Endothelial cell of umbilical vein (primary cell): ENCODE results near the gene EPB41L1. TPM values are rescaled to one million over a fixed set of nuclear protein-coding genes. Genes with fewer than 3 reads are reported as not detected.

ENCODE experiments used
- BruUV-seq: library from RNA; stranded (reverse); fragments of 400-500 nt; replicated peaks from 2 replicates; lab custom pipeline; 2021; lab: Mats Ljungman, UMichigan
- CTCF ChIA-PET: fragments of 300-600, 350-600 bp; sonication (Branson Sonifier 250); formaldehyde crosslinking; loops from one replicate; lab custom pipeline; 2021; ENCODE audit warnings: antibody characterized with exemption, inconsistent platforms; lab: Charles Lee
- POLR2A ChIA-PET: fragments of 300-600, 350-600 bp; sonication (Branson Sonifier 250); formaldehyde crosslinking; loops from one replicate; lab custom pipeline; 2021; ENCODE audit warnings: antibody characterized with exemption, inconsistent platforms; lab: Charles Lee
- DNase-seq: peaks from one replicate; pipeline ENCODE4 v3.0.0-alpha.2; 2011; ENCODE audit warnings: low read depth, low spot score
- FAIRE-seq: peaks from 2 replicates; lab custom pipeline; 2011; peaks lifted over from hg19 to GRCh38; lab: Jason Lieb, UNC
- H2AFZ ChIP-seq: 2 replicates; pipeline ENCODE4 v1.6.0; 2012; ENCODE audit warnings: low read depth, low read length, control low read depth, inconsistent platforms
- H3K27ac ChIP-seq: 2 replicates; pipeline ENCODE4 v1.5.1; 2011; ENCODE audit warnings: low read depth, mild to moderate bottlenecking, control low read depth, low read length, moderate library complexity; ENCODE audit not compliant: insufficient read depth
- H3K27me3 ChIP-seq, 2 experiments: 2 replicates each; pipeline versions ENCODE4 v1.6.0 to v1.6.1; 2011; ENCODE audit warnings: low read length in 2 of 2, mixed read lengths in 1 of 2; ENCODE audit not compliant: control insufficient read depth in 2 of 2, insufficient read depth in 2 of 2
- H3K36me3 ChIP-seq, 2 experiments: 2 replicates in 1 of 2; 3 replicates in 1 of 2; pipeline ENCODE4 v1.5.1; 2011; ENCODE audit warnings: low read length in 2 of 2, mild to moderate bottlenecking in 1 of 2, moderate library complexity in 1 of 2; ENCODE audit not compliant: control insufficient read depth in 2 of 2, insufficient read depth in 2 of 2; ENCODE audit errors: extremely low read depth in 1 of 2
- H3K4me1 ChIP-seq: 3 replicates; pipeline ENCODE4 v1.5.1; 2011; ENCODE audit warnings: mild to moderate bottlenecking, low read length; ENCODE audit not compliant: control insufficient read depth, insufficient read depth; ENCODE audit errors: extremely low read depth
- H3K4me2 ChIP-seq: 2 replicates; pipeline ENCODE4 v1.6.1; 2011; ENCODE audit warnings: low read length, control low read depth, mixed read lengths; ENCODE audit not compliant: insufficient read depth
- H3K4me3 ChIP-seq, 3 experiments: fragments of 200-600 bp in 1 of 3; sonication (generic), shearing (Covaris generic) in 1 of 3; replicated peaks in 1 of 3; 2 replicates each; pipeline ENCODE4 v1.5.1; 2011 to 2016; ENCODE audit warnings: control low read depth in 3 of 3, low read length in 3 of 3, mild to moderate bottlenecking in 2 of 3, inconsistent platforms in 1 of 3, low read depth in 1 of 3, moderate library complexity in 1 of 3; ENCODE audit not compliant: insufficient read depth in 1 of 3
- H3K79me2 ChIP-seq: 2 replicates; pipeline ENCODE4 v1.6.0; 2012; ENCODE audit warnings: low read length, inconsistent platforms; ENCODE audit not compliant: control insufficient read depth, insufficient read depth
- H3K9ac ChIP-seq: replicated peaks from 2 replicates; pipeline ENCODE3; 2011; ENCODE audit warnings: low read length, control low read depth; ENCODE audit not compliant: insufficient read depth; ENCODE audit errors: extremely low read depth
- H3K9me1 ChIP-seq: replicated peaks from 3 replicates; pipeline ENCODE4 v1.6.0; 2011; ENCODE audit warnings: mild to moderate bottlenecking, low read length; ENCODE audit not compliant: control insufficient read depth, insufficient read depth; ENCODE audit errors: extremely low read depth
- H3K9me3 ChIP-seq: replicated peaks from 2 replicates; pipeline ENCODE4 v1.5.1; 2012; ENCODE audit warnings: low read length, inconsistent platforms; ENCODE audit not compliant: control insufficient read depth, insufficient read depth
- H4K20me1 ChIP-seq: replicated peaks from 2 replicates; pipeline ENCODE3; 2011; ENCODE audit warnings: mild to moderate bottlenecking, low read length; ENCODE audit not compliant: control insufficient read depth, insufficient read depth; ENCODE audit errors: extremely low read depth
- EZH2 ChIP-seq: IDR thresholded peaks from 2 replicates; pipeline ENCODE4 v1.6.1; 2012; ENCODE audit warnings: borderline replicate concordance, low read depth, mild to moderate bottlenecking, moderate library complexity, low read length, inconsistent platforms; ENCODE audit not compliant: severe bottlenecking
- FOS ChIP-seq: IDR thresholded peaks from 2 replicates; pipeline ENCODE4 v1.6.1; 2011; ENCODE audit warnings: mild to moderate bottlenecking, low read length, moderate library complexity, borderline replicate concordance; ENCODE audit not compliant: insufficient read depth
- GATA2 ChIP-seq: IDR thresholded peaks from 2 replicates; pipeline ENCODE4 v1.7.0; 2011; ENCODE audit warnings: low read depth, mild to moderate bottlenecking, moderate library complexity, mixed read lengths, low read length; ENCODE audit not compliant: insufficient read length, insufficient read depth
- JUN ChIP-seq: IDR thresholded peaks from 2 replicates; pipeline ENCODE4 v1.6.1; 2011; ENCODE audit warnings: borderline replicate concordance, low read depth; ENCODE audit not compliant: insufficient read length, insufficient read depth
- MYC ChIP-seq: IDR thresholded peaks from one replicate; pipeline ENCODE4 v1.6.1; 2011; ENCODE audit warnings: mild to moderate bottlenecking, low read depth, low read length
- POLR2A ChIP-seq: IDR thresholded peaks from 2 replicates; pipeline ENCODE4 v1.6.1; 2012; ENCODE audit warnings: low read depth, mild to moderate bottlenecking, control low read depth, low read length
- POLR2AphosphoS5 ChIP-seq: IDR thresholded peaks from 2 replicates; pipeline ENCODE4 v1.6.1; 2012; ENCODE audit warnings: low read depth, mild to moderate bottlenecking, control low read depth, low read length, moderate library complexity; ENCODE audit not compliant: insufficient read depth
- dilution Hi-C: fragments of 300-500 bp; cut with MboI; formaldehyde crosslinking; loops from one replicate; pipeline ENCODE4 v1.15.0; 2019; ENCODE audit warnings: low sequenced_read_pairs; ENCODE audit not compliant: extremely low pct_ligation_motif_present
- intact Hi-C: fragments of 100-400 bp; cut with micrococcal nuclease; formaldehyde crosslinking; loops from one replicate; pipeline ENCODE4 v1.10.0; 2022
- polyA plus RNA-seq, 4 experiments: library from polyadenylated mRNA; depleted of rRNA in 3 of 4; stranded (reverse) in 3 of 4; unstranded in 1 of 4; fragments of >200 nt; gene quantifications; 2 replicates each; pipeline versions ENCODE4 v1.2.1 to v1.2.3, GENCODE V29; 2011 to 2012; ENCODE audit warnings: missing spikeins in 1 of 4
- total RNA-seq: library from RNA; stranded (reverse); gene quantifications from 2 replicates; pipeline ENCODE4 v1.2.3, GENCODE V29; 2021
- TF ChIP-seq, protein P1 (sequence below): IDR thresholded peaks from 2 replicates; pipeline ENCODE4 v1.6.1; 2011; ENCODE audit not compliant: insufficient read depth, insufficient read length
- TF ChIP-seq, protein P2 (sequence below), 2 donors: IDR thresholded peaks; 1 replicate in 1 of 2; 2 replicates in 1 of 2; pipeline ENCODE4 v1.5.1; 2011; ENCODE audit warnings: low read length in 2 of 2, mild to moderate bottlenecking in 2 of 2, moderate library complexity in 2 of 2, control low read depth in 1 of 2, inconsistent platforms in 1 of 2, low read depth in 1 of 2; ENCODE audit not compliant: insufficient read depth in 1 of 2; ENCODE audit errors: extremely low read depth in 1 of 2

EPB41L1 gene
- total and polyA plus RNA-seq, 2 donors (not counting 3 experiments of a cell fraction or from before 2014, with no cell fraction given): 6.1 to 12.2 TPM

- ChIA-PET POLR2A (no interaction called here), CTCF (interaction anchor here (1.3 to 2.4 kb wide), 4 partner anchors 10 to 28 kb away, joined by 3 to 8 read pairs (median 5); no protein-coding TSS in a partner anchor)
- Histone ChIP-seq H3K4me1 (no peaks in the 10 kb centered on the region), H3K4me2 (no peak overlapping the region), H3K9ac (no peak overlapping the region), H3K9me1 (no peaks in the 10 kb centered on the region), H3K9me3 (no peaks in the 10 kb centered on the region), H3K36me3 (no peaks in the 10 kb centered on the region), H4K20me1 (no peaks in the 10 kb centered on the region), H3K79me2 (no peaks in the 10 kb centered on the region), H3K4me3 (no peak overlapping the region), H2AFZ (no peak overlapping the region), H3K27me3 (no peaks in the 10 kb centered on the region), H3K27ac (no peak overlapping the region)
- intact Hi-C loops (no loop called here), dilution Hi-C loops (no loop called here)
- BruUV-seq: no TSS peak
- DNase-seq (no peak), FAIRE-seq (no peak)
- TF ChIP-seq POLR2AphosphoS5: no peak
- TF ChIP-seq POLR2A: no peak
- no peak for TF ChIP-seq EZH2
- no peak for TF ChIP-seq GATA2
- TF ChIP-seq, protein P1, sequence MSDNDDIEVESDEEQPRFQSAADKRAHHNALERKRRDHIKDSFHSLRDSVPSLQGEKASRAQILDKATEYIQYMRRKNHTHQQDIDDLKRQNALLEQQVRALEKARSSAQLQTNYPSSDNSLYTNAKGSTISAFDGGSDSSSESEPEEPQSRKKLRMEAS: no peak
- TF ChIP-seq FOS: no peak
- TF ChIP-seq, protein P2, sequence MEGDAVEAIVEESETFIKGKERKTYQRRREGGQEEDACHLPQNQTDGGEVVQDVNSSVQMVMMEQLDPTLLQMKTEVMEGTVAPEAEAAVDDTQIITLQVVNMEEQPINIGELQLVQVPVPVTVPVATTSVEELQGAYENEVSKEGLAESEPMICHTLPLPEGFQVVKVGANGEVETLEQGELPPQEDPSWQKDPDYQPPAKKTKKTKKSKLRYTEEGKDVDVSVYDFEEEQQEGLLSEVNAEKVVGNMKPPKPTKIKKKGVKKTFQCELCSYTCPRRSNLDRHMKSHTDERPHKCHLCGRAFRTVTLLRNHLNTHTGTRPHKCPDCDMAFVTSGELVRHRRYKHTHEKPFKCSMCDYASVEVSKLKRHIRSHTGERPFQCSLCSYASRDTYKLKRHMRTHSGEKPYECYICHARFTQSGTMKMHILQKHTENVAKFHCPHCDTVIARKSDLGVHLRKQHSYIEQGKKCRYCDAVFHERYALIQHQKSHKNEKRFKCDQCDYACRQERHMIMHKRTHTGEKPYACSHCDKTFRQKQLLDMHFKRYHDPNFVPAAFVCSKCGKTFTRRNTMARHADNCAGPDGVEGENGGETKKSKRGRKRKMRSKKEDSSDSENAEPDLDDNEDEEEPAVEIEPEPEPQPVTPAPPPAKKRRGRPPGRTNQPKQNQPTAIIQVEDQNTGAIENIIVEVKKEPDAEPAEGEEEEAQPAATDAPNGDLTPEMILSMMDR (IDR thresholded peaks at IDR 0.05; ENCODE audit: extremely low read depth in 1 of 2, insufficient read depth in 1 of 2, low read depth in 1 of 2, low read length in 2 of 2): no peak
- no peak for TF ChIP-seq MYC
- no peak for TF ChIP-seq JUN
These were observed 20.5 kb downstream of the EPB41L1 start for GRCh38 chr20:36175016-36175415.
